Osteocyte (in vitro differentiated cells): ENCODE data around the gene CPZ. TPM values are rescaled to one million over a fixed set of nuclear protein-coding genes. Genes with fewer than 3 reads are reported as not detected.

ENCODE experiments used
- DNase-seq: peaks from one replicate; pipeline ENCODE4 v3.0.0; 2021; ENCODE audit warnings: mixed read lengths; ENCODE audit not compliant: unreplicated experiment; ENCODE audit errors: extremely low spot score
- H3K27ac Mint-ChIP-seq: one replicate; pipeline ENCODE4 v1.8.0; 2021; ENCODE audit warnings: mild to moderate bottlenecking, mixed read lengths; ENCODE audit not compliant: unreplicated experiment
- H3K27me3 Mint-ChIP-seq: one replicate; pipeline ENCODE4 v1.8.0; 2021; ENCODE audit warnings: mixed read lengths; ENCODE audit not compliant: unreplicated experiment
- H3K36me3 Mint-ChIP-seq: one replicate; pipeline ENCODE4 v1.8.0; 2021; ENCODE audit warnings: mixed read lengths; ENCODE audit not compliant: unreplicated experiment
- H3K4me1 Mint-ChIP-seq: one replicate; pipeline ENCODE4 v1.8.0; 2021; ENCODE audit warnings: mixed read lengths; ENCODE audit not compliant: unreplicated experiment
- H3K4me3 Mint-ChIP-seq: one replicate; pipeline ENCODE4 v1.8.0; 2021; ENCODE audit warnings: mild to moderate bottlenecking, moderate library complexity, mixed read lengths; ENCODE audit not compliant: unreplicated experiment
- H3K9me3 Mint-ChIP-seq: one replicate; pipeline ENCODE4 v1.8.0; 2021; ENCODE audit warnings: mixed read lengths; ENCODE audit not compliant: unreplicated experiment
- CTCF ChIP-seq: fragments of 200-600 bp; sonication (generic); IDR thresholded peaks from 2 replicates; pipeline ENCODE4 v1.5.0; 2021; ENCODE audit warnings: antibody characterized with exemption, mild to moderate bottlenecking, moderate library complexity
- total RNA-seq: library from RNA; stranded (reverse); gene quantifications from 2 replicates; pipeline ENCODE4 v1.2.1, GENCODE V29; 2021

Gene CPZ
- total RNA-seq, 1 donor from 2014 or later: 10.7 TPM

- no peak overlapping the region for H3K27ac Mint-ChIP-seq
- H3K9me3 Mint-ChIP-seq: no peaks in the 10 kb centered on the region
- no peak overlapping the region for H3K4me3 Mint-ChIP-seq
- H3K36me3 Mint-ChIP-seq: no peaks in the 10 kb centered on the region
- DNase-seq: peak; percentile 81
- TF ChIP-seq CTCF: no peak
- H3K4me1 Mint-ChIP-seq: no peaks in the 10 kb centered on the region
- peaks cover 18% of the 10 kb centered on the region for H3K27me3 Mint-ChIP-seq
Measured at GRCh38 chr4:8644966-8645752, 52.6 kb downstream of the CPZ start.

GRCh38 chr4:8645753-8646124, 53.2 kb downstream of the CPZ start:
- DNase-seq: peak; percentile 80
- H3K27me3 Mint-ChIP-seq: peaks cover 19% of the 10 kb centered on the region
- H3K4me1 Mint-ChIP-seq: no peaks in the 10 kb centered on the region
- no peak overlapping the region for H3K27ac Mint-ChIP-seq
- no peaks in the 10 kb centered on the region for H3K36me3 Mint-ChIP-seq
- H3K9me3 Mint-ChIP-seq: no peaks in the 10 kb centered on the region
- TF ChIP-seq CTCF: no peak
- no peak overlapping the region for H3K4me3 Mint-ChIP-seq

GRCh38 chr4:8646296-8647093, 53.9 kb downstream of the CPZ start:
- TF ChIP-seq CTCF: no peak
- Mint-ChIP-seq H3K27me3 (peaks cover 19% of the 10 kb centered on the region), H3K4me1 (no peaks in the 10 kb centered on the region), H3K4me3 (no peak overlapping the region), H3K36me3 (no peaks in the 10 kb centered on the region), H3K9me3 (no peaks in the 10 kb centered on the region), H3K27ac (no peak overlapping the region)
- peak; percentile 75 for DNase-seq

DNA sequence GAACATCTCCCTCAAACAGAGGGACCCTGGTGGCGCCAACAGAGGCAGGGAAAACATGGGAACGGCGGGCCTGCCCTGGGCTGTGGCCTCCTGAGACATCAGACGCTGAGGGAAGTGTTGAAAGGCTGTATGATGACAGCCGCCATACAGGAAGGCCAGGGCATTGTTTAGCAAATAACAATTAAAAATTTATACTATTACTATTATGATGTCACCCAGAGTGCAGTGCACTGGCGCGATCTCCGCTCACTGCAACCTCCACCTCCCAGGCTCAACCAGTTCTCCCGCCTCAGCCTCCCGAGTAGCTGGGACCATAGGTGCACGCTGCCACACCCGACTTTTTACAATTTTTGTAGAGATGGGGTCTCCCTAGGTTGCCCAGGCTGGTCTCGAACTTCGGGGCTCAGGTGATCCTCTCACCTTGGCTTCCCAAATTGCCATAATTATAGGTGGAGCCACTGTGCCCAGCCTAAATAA, 54.6 kb downstream of the CPZ start:
- no peak for TF ChIP-seq CTCF
- Mint-ChIP-seq H3K9me3 (no peaks in the 10 kb centered on the region), H3K27ac (no peak overlapping the region), H3K4me3 (no peak overlapping the region), H3K27me3 (peaks cover 19% of the 10 kb centered on the region), H3K4me1 (no peaks in the 10 kb centered on the region), H3K36me3 (no peaks in the 10 kb centered on the region)
- DNase-seq: no peak

- Mint-ChIP-seq H3K9me3 (no peaks in the 10 kb centered on the region), H3K27me3 (peaks cover 19% of the 10 kb centered on the region), H3K4me1 (no peaks in the 10 kb centered on the region), H3K36me3 (no peaks in the 10 kb centered on the region), H3K27ac (no peak overlapping the region), H3K4me3 (no peak overlapping the region)
- peak; percentile 62 for DNase-seq
- TF ChIP-seq CTCF: no peak
Measured at GRCh38 chr4:8647626-8648025, 55.1 kb downstream of the CPZ start.
